ENCODE results near the gene UGT1A10. TPM values are rescaled to one million over a fixed set of nuclear protein-coding genes. Genes with fewer than 3 reads are reported as not detected.

Gene UGT1A10
- total RNA-seq, 1 experiment from 2014 or later, result not detected

DNA sequence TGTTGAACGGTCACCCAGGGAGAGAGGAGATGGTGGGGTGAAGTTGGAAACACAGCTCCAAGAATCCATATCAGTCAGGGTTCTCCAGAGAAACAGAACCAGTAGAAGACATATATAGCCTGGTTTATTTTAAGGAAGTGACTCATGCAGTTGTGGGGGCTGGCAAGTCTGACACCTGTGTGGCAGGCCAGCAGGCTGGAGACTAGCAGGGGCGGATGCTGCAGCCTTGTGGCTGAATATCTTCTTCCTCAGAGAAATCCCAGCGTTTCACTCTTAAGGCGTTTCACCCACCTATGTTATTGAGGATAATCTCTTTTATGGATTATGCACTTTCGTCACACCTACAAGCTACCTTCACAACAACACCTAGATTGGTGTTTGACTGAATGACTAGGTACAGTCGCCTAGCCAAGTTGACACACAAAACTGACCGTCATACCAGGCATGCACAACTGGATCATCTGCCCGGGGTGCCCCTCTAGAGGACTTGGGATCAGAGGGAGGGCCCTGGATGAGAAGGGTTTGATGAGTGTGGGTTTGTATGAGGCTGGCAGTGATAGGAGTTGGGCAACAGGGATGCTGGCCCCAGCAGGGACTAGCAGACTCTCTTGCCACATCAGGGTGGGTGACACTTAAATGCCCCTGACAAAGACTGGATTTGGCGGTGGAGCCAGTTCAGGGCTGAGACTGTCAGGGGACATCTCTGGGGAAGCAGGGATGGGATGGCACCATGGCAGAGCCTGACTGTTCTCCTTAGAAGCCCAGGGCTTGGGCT lies 165.3 kb downstream of the UGT1A10 start:
- ChIA-PET POLR2A (ENCODE audit: low non-redundant PET) (no interaction called here), CTCF (no interaction called here)
- TF ChIP-seq EZH2 (IDR thresholded peaks at IDR 0.05; ENCODE audit: borderline replicate concordance, low read depth, low read length, poor library complexity, severe bottlenecking), result no peak
- TF ChIP-seq, protein P1, sequence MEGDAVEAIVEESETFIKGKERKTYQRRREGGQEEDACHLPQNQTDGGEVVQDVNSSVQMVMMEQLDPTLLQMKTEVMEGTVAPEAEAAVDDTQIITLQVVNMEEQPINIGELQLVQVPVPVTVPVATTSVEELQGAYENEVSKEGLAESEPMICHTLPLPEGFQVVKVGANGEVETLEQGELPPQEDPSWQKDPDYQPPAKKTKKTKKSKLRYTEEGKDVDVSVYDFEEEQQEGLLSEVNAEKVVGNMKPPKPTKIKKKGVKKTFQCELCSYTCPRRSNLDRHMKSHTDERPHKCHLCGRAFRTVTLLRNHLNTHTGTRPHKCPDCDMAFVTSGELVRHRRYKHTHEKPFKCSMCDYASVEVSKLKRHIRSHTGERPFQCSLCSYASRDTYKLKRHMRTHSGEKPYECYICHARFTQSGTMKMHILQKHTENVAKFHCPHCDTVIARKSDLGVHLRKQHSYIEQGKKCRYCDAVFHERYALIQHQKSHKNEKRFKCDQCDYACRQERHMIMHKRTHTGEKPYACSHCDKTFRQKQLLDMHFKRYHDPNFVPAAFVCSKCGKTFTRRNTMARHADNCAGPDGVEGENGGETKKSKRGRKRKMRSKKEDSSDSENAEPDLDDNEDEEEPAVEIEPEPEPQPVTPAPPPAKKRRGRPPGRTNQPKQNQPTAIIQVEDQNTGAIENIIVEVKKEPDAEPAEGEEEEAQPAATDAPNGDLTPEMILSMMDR (conservative IDR thresholded peaks at IDR 0.05; ENCODE audit: low read depth, low read length), result no peak
- H3K4me1 ChIP-seq (ENCODE audit: insufficient read depth, low read length, poor library complexity, severe bottlenecking), result no peaks in the 10 kb centered on the region
- H3K27ac ChIP-seq (ENCODE audit: low read depth, low read length, poor library complexity, severe bottlenecking), result no peak overlapping the region
- BruUV-seq (replicated peaks), result no TSS peak
- no peaks in the 10 kb centered on the region for H3K9me3 ChIP-seq (ENCODE audit: low read depth, low read length, poor library complexity, severe bottlenecking)
- DNase-seq (ENCODE audit: low spot score), result no peak
- no peaks in the 10 kb centered on the region for H3K27me3 ChIP-seq (replicated peaks; ENCODE audit: insufficient read depth, low read depth, low read length, poor library complexity)
- H3K36me3 ChIP-seq (ENCODE audit: insufficient read depth, low read length, poor library complexity, severe bottlenecking), result no peaks in the 10 kb centered on the region
- intact Hi-C loops (cut with micrococcal nuclease; ENCODE audit: unreplicated experiment), result no loop called here
- H3K4me3 ChIP-seq (ENCODE audit: low read depth, low read length, poor library complexity, severe bottlenecking), result no peak overlapping the region

DNA sequence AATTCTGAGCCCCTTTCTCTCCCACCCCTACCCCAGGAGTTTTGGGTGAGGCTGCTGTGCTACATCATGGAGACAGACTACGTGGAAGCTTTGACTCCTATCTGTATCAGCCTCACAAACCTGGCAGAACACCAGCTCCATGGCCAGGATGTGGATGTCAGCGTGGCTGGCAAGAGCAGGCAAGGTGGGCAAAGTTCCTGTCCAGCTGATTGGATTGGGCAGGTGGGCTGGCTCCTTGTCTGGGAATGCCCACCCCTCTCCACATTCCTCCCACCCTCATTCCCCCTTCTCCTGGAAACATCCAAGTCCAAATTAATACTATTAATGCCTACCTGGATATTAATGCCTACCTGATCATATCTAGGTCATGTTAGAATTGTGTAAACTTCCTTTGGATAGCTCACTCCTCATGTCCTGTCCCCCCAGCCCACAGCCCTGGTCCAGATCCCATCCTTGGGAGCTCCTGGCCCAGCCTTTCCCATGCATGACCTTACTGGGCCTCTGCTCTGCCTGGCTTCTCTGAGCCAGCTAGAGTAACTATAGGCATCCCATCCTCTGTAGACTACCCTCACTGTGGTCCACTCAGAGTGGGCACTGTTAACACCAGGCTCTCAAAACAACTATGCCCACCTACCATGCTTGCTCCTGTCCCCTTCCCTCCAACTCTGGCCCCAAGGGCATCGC lies 166.0 kb downstream of the UGT1A10 start:
- no peak overlapping the region for H3K4me3 ChIP-seq (ENCODE audit: low read depth, low read length, poor library complexity, severe bottlenecking)
- H3K27ac ChIP-seq (ENCODE audit: low read depth, low read length, poor library complexity, severe bottlenecking), result no peak overlapping the region
- no TSS peak for BruUV-seq (replicated peaks)
- H3K27me3 ChIP-seq (replicated peaks; ENCODE audit: insufficient read depth, low read depth, low read length, poor library complexity), result no peaks in the 10 kb centered on the region
- H3K4me1 ChIP-seq (ENCODE audit: insufficient read depth, low read length, poor library complexity, severe bottlenecking), result no peaks in the 10 kb centered on the region
- TF ChIP-seq, protein P1 (conservative IDR thresholded peaks at IDR 0.05; ENCODE audit: low read depth, low read length), result no peak
- TF ChIP-seq EZH2 (IDR thresholded peaks at IDR 0.05; ENCODE audit: borderline replicate concordance, low read depth, low read length, poor library complexity, severe bottlenecking), result no peak
- intact Hi-C loops (cut with micrococcal nuclease; ENCODE audit: unreplicated experiment), result no loop called here
- no peak for DNase-seq (ENCODE audit: low spot score)
- CTCF ChIA-PET, result no interaction called here
- H3K36me3 ChIP-seq (ENCODE audit: insufficient read depth, low read length, poor library complexity, severe bottlenecking), result no peaks in the 10 kb centered on the region
- H3K9me3 ChIP-seq (ENCODE audit: low read depth, low read length, poor library complexity, severe bottlenecking), result no peaks in the 10 kb centered on the region
- POLR2A ChIA-PET (ENCODE audit: low non-redundant PET), result no interaction called here

DNA sequence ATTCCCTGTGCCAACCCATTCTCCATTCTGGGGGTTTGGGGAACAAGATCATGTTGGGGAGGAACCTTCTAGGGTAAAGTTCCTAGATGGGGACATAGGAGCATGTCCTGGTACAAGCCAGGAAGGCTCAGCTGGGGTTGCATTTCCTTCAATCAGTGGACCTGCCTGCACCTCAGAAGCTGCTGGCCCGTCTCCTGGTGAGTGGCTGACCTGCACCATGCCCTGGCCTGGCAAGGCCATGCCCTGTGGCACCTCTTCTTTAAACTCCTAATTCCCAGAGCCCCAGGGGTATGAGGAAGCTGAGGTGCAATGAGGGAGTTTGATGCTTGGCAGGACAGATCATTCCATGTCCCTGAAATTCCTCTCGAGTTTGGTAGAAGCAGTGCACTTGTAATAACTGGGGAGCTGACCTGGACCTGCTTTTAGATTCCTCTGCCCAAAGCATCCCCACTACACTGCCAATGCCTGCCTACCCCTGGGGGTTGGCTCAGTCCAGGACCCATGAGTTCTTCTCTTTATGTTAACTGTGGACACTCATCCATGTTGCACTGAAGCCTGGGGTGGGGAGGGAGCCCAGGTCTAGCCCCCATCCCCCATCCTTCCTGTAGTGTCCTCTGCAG lies 167.2 kb downstream of the UGT1A10 start:
- no peak for DNase-seq (ENCODE audit: low spot score)
- BruUV-seq (replicated peaks), result no TSS peak
- intact Hi-C loops (cut with micrococcal nuclease; ENCODE audit: unreplicated experiment), result no loop called here
- no peak overlapping the region for H3K4me3 ChIP-seq (ENCODE audit: low read depth, low read length, poor library complexity, severe bottlenecking)
- H3K27me3 ChIP-seq (replicated peaks; ENCODE audit: insufficient read depth, low read depth, low read length, poor library complexity), result no peaks in the 10 kb centered on the region
- no peaks in the 10 kb centered on the region for H3K4me1 ChIP-seq (ENCODE audit: insufficient read depth, low read length, poor library complexity, severe bottlenecking)
- no peak for TF ChIP-seq EZH2 (IDR thresholded peaks at IDR 0.05; ENCODE audit: borderline replicate concordance, low read depth, low read length, poor library complexity, severe bottlenecking)
- TF ChIP-seq, protein P1 (conservative IDR thresholded peaks at IDR 0.05; ENCODE audit: low read depth, low read length), result no peak
- no peak overlapping the region for H3K27ac ChIP-seq (ENCODE audit: low read depth, low read length, poor library complexity, severe bottlenecking)
- H3K36me3 ChIP-seq (ENCODE audit: insufficient read depth, low read length, poor library complexity, severe bottlenecking), result no peaks in the 10 kb centered on the region
- POLR2A ChIA-PET (ENCODE audit: low non-redundant PET), result no interaction called here
- CTCF ChIA-PET, result no interaction called here
- no peaks in the 10 kb centered on the region for H3K9me3 ChIP-seq (ENCODE audit: low read depth, low read length, poor library complexity, severe bottlenecking)
